DMS79 (cell line): Measurements from ENCODE around the gene DYRK3.

Experiments
- DNase-seq: peaks from one replicate; lab custom pipeline; 2025; lab: John Stamatoyannopoulos, UW

The DYRK3 gene

GRCh38 chr1:206661161-206661820 lies 26.0 kb downstream of the DYRK3 start:
- DNase-seq = no peak

DNA sequence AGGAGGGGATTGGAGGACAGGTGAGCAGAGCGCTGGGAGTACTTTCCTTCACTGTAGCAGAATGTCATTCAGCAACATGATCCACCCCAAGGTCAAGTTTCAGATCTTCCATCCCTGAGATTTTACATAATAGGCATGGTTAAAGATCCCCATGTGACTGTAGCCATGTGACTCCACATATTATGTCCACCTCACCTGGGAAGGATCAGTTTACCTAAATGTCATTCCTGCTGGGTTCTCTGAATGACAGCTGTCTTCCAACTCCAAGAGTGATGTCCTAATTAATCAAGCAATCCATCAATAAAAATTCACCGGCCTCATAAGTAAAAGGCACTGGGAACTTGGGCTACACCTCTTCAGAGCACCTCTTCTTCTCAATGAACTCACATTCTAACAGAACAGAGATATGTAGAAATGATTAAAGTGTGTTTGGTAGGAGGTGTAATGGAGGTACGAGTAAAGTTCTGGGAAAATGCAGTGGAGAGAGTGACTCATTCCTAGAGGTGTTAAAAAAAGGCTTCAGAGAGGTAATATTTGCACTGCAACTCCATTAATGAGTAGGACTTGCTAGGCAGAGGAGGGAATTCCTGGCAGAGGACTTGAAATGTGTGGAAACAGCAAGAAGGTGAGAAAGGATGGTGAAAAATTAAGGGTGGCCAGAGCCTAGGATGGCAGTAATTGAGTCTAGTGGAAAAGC lies 27.2 kb downstream of the DYRK3 start:
- no peak for DNase-seq

- DNase-seq = no peak
Observed at GRCh38 chr1:206663362-206663761, 28.0 kb downstream of the DYRK3 start.

DNA sequence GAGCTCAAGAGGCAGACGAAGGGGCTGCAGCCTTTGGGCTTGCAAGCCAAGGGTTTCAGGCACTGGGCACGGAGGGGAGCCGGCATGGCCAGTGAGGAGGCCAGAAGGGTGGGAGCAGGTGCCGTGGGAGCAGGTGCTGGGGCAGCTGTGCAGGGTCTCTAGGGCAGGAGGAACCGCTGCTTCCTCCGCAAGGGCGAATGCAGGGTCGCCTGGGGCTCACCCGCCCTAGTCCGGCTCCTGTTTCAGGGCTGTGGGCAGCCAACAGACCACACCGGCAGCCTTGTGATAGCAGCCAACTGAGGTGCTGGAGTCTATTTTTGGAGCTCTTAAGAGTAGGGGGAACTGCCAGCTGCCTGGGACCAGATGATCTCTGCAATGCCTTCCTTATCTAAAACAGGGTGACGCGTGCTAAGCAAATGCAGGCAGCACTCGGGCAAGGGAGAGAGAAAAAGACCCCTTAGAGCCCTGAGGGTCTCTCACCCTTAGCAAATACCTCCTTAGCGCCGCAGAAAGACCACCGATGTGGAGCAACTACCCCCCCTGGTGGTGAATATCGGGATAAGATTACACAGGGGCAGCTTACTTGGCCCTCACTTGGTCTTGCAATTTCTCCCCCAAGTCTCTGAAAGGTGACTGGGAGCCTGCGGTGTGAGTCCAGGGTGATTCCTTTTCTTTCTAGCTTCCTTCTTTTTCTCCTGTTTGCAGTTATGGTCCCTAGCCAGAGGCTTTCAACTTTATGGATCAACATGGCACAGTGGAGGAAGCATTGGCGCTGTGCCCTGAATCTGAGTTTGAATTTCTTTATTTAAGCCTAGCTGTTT lies 28.7 kb downstream of the DYRK3 start:
- peak; percentile 47 for DNase-seq

DNA sequence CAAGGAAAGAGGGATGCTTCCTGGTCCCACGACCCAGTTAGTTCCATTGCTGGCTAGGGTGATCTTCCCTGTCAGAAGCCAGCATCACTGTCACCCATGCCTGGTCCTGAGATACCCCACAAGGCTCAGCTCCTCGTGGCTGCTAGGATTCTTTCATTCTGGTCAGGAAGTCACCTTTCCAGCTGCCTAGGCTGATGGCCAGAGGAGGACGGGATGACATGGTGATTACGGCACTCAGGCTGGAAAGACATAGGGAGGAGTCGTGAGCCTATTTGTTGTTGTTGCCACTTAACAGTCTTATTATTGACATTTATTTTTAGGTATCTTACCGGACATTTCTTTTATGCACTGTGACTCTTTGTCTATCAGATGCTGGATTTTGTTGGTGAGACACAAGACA lies 29.4 kb downstream of the DYRK3 start:
- no peak for DNase-seq

DNA sequence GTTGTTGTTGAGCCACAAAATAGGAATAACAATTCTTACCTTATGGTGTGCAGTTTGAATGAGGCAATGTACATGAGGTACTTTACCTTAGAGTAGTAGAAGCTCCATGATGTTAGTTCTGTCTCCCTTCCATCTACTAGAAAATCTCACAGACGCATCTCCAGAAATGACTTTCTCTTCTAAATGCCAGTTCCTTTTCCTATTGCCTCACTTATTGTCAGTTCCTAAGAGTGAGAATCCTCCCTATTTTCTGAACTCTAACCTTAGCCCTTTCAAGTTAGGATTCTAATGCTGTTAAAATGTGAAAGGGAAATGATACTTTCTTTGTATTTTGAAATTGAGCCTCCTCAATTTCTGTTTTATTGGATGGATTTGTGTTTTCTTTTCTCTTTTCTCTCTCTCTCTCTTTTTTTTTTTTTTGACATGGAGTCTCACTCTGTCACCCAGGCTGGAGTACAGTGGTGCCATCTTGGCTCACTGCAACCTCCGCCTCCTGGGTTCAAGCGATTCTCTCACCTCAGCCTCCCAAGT lies 30.8 kb downstream of the DYRK3 start:
- no peak for DNase-seq

DNA sequence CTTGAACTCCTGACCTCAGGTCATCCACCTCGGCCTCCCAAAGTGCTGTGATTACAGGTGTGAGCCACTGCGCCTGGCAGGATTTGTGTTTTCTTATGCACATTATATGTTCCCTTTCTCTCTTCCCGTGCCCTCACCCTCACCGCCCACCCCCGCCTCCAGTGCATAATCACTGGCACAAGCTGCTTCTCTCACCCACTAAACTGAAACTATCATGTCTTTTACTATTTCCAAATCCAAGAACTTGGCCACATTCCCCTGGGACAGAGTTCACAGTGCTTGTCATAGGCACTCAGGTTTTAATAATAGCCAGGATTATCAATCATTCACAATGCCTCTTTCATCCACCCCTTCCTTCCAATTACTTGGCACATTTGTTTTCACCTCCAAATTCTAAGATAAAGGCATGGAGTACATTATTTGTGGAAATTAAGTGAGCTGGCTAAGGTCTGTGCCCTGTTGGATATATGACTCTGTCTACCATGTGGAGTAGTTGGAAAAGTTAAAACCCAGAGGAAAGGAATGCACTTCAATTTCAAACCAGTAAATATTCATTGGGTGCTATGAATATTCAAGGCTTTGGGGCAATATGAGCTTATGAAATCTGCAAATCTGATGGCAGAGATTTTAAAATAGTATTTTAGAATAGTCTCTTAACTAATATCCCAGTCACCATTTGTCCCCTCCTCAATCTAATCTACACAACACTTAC lies 31.8 kb downstream of the DYRK3 start:
- DNase-seq = no peak

DNA sequence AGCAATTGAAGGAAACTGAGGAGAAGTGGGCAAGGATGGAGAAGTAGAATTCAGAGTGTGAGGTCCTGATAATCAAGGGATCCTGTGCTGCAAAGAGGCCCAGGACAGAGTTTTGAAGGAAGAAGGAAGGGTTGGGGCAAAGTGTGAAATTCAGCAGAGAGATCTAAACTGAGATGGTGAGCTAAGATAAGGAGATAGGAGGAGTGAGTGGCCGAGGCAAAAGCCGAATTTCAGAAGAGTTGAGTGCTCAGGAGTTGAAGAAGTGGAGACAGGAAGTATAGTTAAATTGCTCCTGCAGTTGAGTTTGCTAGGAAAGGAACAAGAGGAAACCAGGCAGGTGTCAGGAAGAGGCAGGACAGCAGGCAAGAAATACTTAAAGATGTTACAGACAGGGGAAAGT lies 33.0 kb downstream of the DYRK3 start:
- no peak for DNase-seq

- DNase-seq = no peak
Observed at GRCh38 chr1:206668874-206669410, 33.6 kb downstream of the DYRK3 start.

- no peak for DNase-seq
Observed at GRCh38 chr1:206672011-206672688, 36.8 kb downstream of the DYRK3 start.

- no peak for DNase-seq
Observed at GRCh38 chr1:206672844-206673758, 37.8 kb downstream of the DYRK3 start.

- no peak for DNase-seq
Observed at GRCh38 chr1:206674236-206674635, 38.9 kb downstream of the DYRK3 start.

GRCh38 chr1:206674745-206675175 lies 39.4 kb downstream of the DYRK3 start:
- no peak for DNase-seq

DNA sequence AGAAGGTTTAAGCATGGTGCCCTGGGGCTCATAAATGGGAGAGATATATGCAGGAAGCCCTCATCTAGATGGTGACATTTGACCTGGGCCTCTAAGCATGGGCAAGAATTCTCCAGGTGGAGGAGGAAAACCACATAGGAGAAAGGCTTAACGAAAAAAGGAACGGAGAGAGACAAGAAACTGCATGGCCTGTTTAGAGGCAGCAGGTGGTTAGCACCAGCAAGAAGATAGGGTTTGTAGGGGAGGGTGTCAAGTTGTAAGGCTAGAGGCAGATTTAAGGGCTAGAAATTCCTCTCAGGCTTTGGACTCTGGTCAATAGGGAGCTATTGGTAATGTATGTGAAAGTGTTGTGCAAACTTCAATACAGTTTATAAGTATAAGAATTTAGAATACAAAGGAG lies 41.2 kb downstream of the DYRK3 start:
- DNase-seq = no peak

- DNase-seq = no peak
Observed at GRCh38 chr1:206678490-206678889, 43.2 kb downstream of the DYRK3 start.

GRCh38 chr1:206679738-206680211 lies 44.4 kb downstream of the DYRK3 start:
- no peak for DNase-seq

GRCh38 chr1:206680279-206680678 lies 44.9 kb downstream of the DYRK3 start:
- DNase-seq = no peak

DNA sequence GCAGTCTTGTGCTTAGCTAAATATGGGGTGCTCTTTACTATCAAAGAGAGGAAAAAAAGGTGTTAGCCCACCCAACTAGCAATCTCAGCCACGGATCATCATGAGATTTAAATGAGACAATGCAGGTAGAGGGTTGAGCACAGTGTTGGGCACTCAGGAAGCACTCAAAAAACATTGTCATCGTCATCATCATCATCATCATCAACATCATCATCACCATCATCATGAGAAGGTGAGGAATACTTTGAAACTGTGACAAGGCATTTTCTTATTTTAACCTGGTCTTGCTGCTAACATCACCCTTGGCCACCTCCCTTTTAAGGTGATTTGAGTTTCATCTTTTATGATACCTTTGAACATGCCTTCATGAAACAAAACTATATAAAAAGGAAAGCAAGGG lies 46.0 kb downstream of the DYRK3 start:
- DNase-seq = no peak

DNA sequence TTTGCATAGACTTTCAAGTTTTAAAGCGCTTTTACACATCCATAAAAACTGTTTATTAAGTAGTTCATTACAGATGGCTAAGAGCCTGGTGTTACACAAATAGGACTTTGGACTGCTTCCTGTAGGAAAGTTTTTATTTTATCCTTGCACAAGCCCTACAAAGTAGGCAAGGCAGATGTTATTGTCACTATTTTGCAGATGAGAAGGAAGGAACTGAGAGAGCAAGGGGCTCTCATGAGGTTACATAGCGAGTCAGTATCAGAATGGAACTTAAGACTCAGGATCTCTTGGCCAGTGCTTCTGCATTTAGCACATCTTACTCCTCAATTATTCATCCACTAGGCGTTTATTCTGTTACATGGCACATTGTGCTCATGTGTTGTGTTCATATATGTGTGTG lies 46.8 kb downstream of the DYRK3 start:
- no peak for DNase-seq

GRCh38 chr1:206683313-206683712 lies 48.0 kb downstream of the DYRK3 start:
- no peak for DNase-seq
